ENCODE measurements around the gene PPP1R37.

DNA sequence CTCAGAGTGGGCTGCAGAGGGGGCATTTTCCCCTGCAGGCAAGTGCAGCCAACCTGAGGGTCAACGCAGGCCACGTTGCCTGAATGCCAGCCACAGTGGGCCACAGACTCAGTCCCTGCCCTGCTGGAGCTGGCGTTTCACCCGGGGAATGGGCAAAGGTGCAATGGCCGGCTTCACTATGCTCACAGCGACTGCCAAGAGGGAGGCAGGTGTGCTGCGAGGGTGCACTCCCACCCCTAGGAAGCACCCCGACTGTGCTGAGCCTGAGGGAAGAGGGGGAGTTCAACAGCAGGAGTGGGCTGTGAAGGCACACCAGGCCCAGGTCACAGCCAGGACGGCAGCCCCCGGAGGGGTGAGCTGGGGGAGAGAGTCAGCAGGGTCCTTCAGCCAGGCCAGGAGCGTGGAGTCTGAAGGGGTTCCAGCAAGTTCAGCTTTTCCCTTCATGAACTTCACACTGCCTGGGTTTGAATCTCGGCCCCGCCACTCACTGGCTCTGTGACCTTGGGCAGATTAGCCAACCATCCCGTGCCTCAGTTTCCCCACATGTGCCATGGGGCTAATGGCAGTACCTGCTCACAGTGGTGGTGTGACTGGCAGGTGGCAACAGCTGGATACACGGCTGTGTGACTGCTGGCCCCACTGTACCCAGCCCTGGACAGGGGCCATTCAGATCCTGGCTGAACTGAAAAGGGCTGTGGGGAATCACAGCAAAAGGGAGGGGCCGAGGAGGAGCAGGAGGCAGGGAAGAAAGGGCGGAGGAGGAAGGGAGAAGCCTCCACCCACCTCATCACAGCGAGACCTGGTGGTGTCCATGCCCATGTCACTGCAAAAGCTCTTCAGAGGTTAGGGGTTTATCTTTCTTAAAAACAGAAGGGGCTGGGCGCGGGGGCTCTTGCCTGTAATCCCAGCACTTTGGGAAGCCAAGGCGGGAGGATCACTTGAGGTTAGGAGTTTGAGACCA lies 77.4 kb downstream of the PPP1R37 start:
- TF ChIP-seq, protein P1, sequence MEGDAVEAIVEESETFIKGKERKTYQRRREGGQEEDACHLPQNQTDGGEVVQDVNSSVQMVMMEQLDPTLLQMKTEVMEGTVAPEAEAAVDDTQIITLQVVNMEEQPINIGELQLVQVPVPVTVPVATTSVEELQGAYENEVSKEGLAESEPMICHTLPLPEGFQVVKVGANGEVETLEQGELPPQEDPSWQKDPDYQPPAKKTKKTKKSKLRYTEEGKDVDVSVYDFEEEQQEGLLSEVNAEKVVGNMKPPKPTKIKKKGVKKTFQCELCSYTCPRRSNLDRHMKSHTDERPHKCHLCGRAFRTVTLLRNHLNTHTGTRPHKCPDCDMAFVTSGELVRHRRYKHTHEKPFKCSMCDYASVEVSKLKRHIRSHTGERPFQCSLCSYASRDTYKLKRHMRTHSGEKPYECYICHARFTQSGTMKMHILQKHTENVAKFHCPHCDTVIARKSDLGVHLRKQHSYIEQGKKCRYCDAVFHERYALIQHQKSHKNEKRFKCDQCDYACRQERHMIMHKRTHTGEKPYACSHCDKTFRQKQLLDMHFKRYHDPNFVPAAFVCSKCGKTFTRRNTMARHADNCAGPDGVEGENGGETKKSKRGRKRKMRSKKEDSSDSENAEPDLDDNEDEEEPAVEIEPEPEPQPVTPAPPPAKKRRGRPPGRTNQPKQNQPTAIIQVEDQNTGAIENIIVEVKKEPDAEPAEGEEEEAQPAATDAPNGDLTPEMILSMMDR (conservative IDR thresholded peaks at IDR 0.05) = no peak
- no peak for TF ChIP-seq ZFX (IDR thresholded peaks at IDR 0.05)

Measured in C4-2B (cell line).